Measurements from ENCODE around the gene E2F1. TPM values are rescaled to one million over a fixed set of nuclear protein-coding genes. Genes with fewer than 3 reads are reported as not detected.

The E2F1 gene
- total RNA-seq, 1 donor: 23.7 TPM

DNA sequence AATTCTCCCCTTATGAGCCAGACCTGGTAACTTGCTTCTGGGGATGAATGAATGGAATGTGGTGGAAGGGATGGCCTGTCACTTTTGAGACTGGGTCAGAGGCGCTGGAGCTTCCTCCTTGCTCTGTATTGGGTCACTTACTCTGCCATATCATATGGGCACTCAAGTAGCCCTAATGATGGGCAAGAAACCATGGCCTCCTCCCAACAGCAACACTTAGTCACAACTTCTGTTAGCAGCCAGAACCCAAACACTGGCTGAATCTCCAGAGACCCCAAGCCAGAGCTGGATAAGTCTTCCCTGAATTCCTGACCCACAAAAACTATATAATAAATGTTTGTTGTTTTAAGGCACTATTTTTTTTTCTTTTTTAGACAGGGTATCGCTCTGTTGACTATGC lies 5.5 kb downstream of the E2F1 start:
- TF ChIP-seq CTCF (IDR thresholded peaks at IDR 0.05; ENCODE audit: insufficient read depth, low read length): no peak
- peak; percentile 78 for DNase-seq (ENCODE audit: low read depth)
- H3K4me3 ChIP-seq (ENCODE audit: low read depth, low read length): no peak overlapping the region

GRCh38 chr20:33679758-33680485 lies 6.3 kb downstream of the E2F1 start:
- no peak for TF ChIP-seq CTCF (IDR thresholded peaks at IDR 0.05; ENCODE audit: insufficient read depth, low read length)
- DNase-seq (ENCODE audit: low read depth): no peak
- no peak overlapping the region for H3K4me3 ChIP-seq (ENCODE audit: low read depth, low read length)

- no peak for DNase-seq (ENCODE audit: low read depth)
- no peak for TF ChIP-seq CTCF (IDR thresholded peaks at IDR 0.05; ENCODE audit: insufficient read depth, low read length)
- no peak overlapping the region for H3K4me3 ChIP-seq (ENCODE audit: low read depth, low read length)
Measured at GRCh38 chr20:33677991-33678702, 8.0 kb downstream of the E2F1 start.

GRCh38 chr20:33676652-33677645 lies 9.2 kb downstream of the E2F1 start:
- no peak for DNase-seq (ENCODE audit: low read depth)
- no peak for TF ChIP-seq CTCF (IDR thresholded peaks at IDR 0.05; ENCODE audit: insufficient read depth, low read length)
- H3K4me3 ChIP-seq (ENCODE audit: low read depth, low read length): no peak overlapping the region

- DNase-seq (ENCODE audit: low read depth): no peak
- TF ChIP-seq CTCF (IDR thresholded peaks at IDR 0.05; ENCODE audit: insufficient read depth, low read length): no peak
- H3K4me3 ChIP-seq (ENCODE audit: low read depth, low read length): no peak overlapping the region
Measured at GRCh38 chr20:33676121-33676520, 10.1 kb downstream of the E2F1 start.

GRCh38 chr20:33675136-33675959 lies 10.8 kb downstream of the E2F1 start:
- peak; percentile 28 for DNase-seq (ENCODE audit: low read depth)
- TF ChIP-seq CTCF (IDR thresholded peaks at IDR 0.05; ENCODE audit: insufficient read depth, low read length): no peak
- peak overlapping the region; percentile 68 for H3K4me3 ChIP-seq (ENCODE audit: low read depth, low read length)

All from fibroblast of the aortic adventitia (primary cell).